T-helper 1 cell treated with Interleukin-12 subunit alpha and Interleukin-12 subunit beta and Interleukin-4 antibody, amounts not matched to agents 30 μg/mL and 1 μg/mL, for 36 hours (primary cell): ENCODE data around the gene USP7.

Experiments used
- H3K27ac Mint-ChIP-seq: one replicate; pipeline ENCODE4 v1.8.0; 2021; ENCODE audit warnings: mild to moderate bottlenecking, mixed read lengths
- H3K27me3 Mint-ChIP-seq: one replicate; pipeline ENCODE4 v1.8.0; 2021; ENCODE audit warnings: low read depth, mixed read lengths
- H3K36me3 Mint-ChIP-seq: one replicate; pipeline ENCODE4 v1.8.0; 2021; ENCODE audit warnings: low read depth, mixed read lengths
- H3K4me1 Mint-ChIP-seq: one replicate; pipeline ENCODE4 v1.8.0; 2021; ENCODE audit warnings: low read depth, mixed read lengths
- H3K4me3 Mint-ChIP-seq: one replicate; pipeline ENCODE4 v1.8.0; 2021; ENCODE audit warnings: mild to moderate bottlenecking, moderate library complexity, mixed read lengths
- H3K9me3 Mint-ChIP-seq: one replicate; pipeline ENCODE4 v1.8.0; 2021; ENCODE audit warnings: mixed read lengths

The USP7 gene

GRCh38 chr16:8867932-8868415 is 95.7 kb downstream of the USP7 start:
- peak overlapping the region; percentile 95 for H3K4me3 Mint-ChIP-seq
- H3K9me3 Mint-ChIP-seq, result no peaks in the 10 kb centered on the region
- peaks cover 2% of the 10 kb centered on the region for H3K36me3 Mint-ChIP-seq
- peaks cover 34% of the 10 kb centered on the region for H3K4me1 Mint-ChIP-seq
- peak overlapping the region; percentile 93 for H3K27ac Mint-ChIP-seq
- H3K27me3 Mint-ChIP-seq, result no peaks in the 10 kb centered on the region

GRCh38 chr16:8867216-8867931 is 96.3 kb downstream of the USP7 start:
- peak overlapping the region; percentile 95 for H3K4me3 Mint-ChIP-seq
- peaks cover 34% of the 10 kb centered on the region for H3K4me1 Mint-ChIP-seq
- no peaks in the 10 kb centered on the region for H3K27me3 Mint-ChIP-seq
- H3K9me3 Mint-ChIP-seq, result no peaks in the 10 kb centered on the region
- H3K36me3 Mint-ChIP-seq, result peaks cover 2% of the 10 kb centered on the region
- peak overlapping the region; percentile 93 for H3K27ac Mint-ChIP-seq

- peaks cover 4% of the 10 kb centered on the region for H3K36me3 Mint-ChIP-seq
- H3K27me3 Mint-ChIP-seq, result no peaks in the 10 kb centered on the region
- H3K4me1 Mint-ChIP-seq, result peaks cover 36% of the 10 kb centered on the region
- H3K27ac Mint-ChIP-seq, result peak overlapping the region; percentile 93
- peak overlapping the region; percentile 95 for H3K4me3 Mint-ChIP-seq
- H3K9me3 Mint-ChIP-seq, result no peaks in the 10 kb centered on the region
Observed at GRCh38 chr16:8866884-8867215, 96.9 kb downstream of the USP7 start.

GRCh38 chr16:8866118-8866883 is 97.4 kb downstream of the USP7 start:
- H3K4me3 Mint-ChIP-seq, result peak overlapping the region; percentile 74
- H3K4me1 Mint-ChIP-seq, result peaks cover 36% of the 10 kb centered on the region
- H3K9me3 Mint-ChIP-seq, result no peaks in the 10 kb centered on the region
- peaks cover 4% of the 10 kb centered on the region for H3K36me3 Mint-ChIP-seq
- no peaks in the 10 kb centered on the region for H3K27me3 Mint-ChIP-seq
- peak overlapping the region; percentile 59 for H3K27ac Mint-ChIP-seq

- Mint-ChIP-seq H3K36me3 (peaks cover 4% of the 10 kb centered on the region), H3K4me1 (peaks cover 27% of the 10 kb centered on the region), H3K4me3 (peak overlapping the region; percentile 74), H3K27ac (peak overlapping the region; percentile 59), H3K27me3 (no peaks in the 10 kb centered on the region), H3K9me3 (no peaks in the 10 kb centered on the region)
Observed at GRCh38 chr16:8865145-8865882, 98.4 kb downstream of the USP7 start.

GRCh38 chr16:8864480-8865110 is 99.1 kb downstream of the USP7 start:
- H3K4me3 Mint-ChIP-seq, result no peak overlapping the region
- H3K27me3 Mint-ChIP-seq, result no peaks in the 10 kb centered on the region
- H3K27ac Mint-ChIP-seq, result peak overlapping the region; percentile 5
- H3K36me3 Mint-ChIP-seq, result peaks cover 4% of the 10 kb centered on the region
- H3K9me3 Mint-ChIP-seq, result no peaks in the 10 kb centered on the region
- H3K4me1 Mint-ChIP-seq, result peaks cover 27% of the 10 kb centered on the region

GRCh38 chr16:8863594-8864424 is 99.9 kb downstream of the USP7 start:
- Mint-ChIP-seq H3K27me3 (no peaks in the 10 kb centered on the region), H3K4me3 (no peak overlapping the region), H3K4me1 (peaks cover 24% of the 10 kb centered on the region), H3K27ac (peak overlapping the region; percentile 5), H3K9me3 (no peaks in the 10 kb centered on the region), H3K36me3 (peaks cover 4% of the 10 kb centered on the region)

GRCh38 chr16:8862309-8863130 is 101.2 kb downstream of the USP7 start:
- peaks cover 28% of the 10 kb centered on the region for H3K4me1 Mint-ChIP-seq

GRCh38 chr16:8861563-8862308 is 102.0 kb downstream of the USP7 start:
- peaks cover 26% of the 10 kb centered on the region for H3K4me1 Mint-ChIP-seq
- no peak overlapping the region for H3K27ac Mint-ChIP-seq

More at GRCh38 chr16:8862309-8863130, 101.2 kb downstream of the USP7 start:
- no peak overlapping the region for H3K4me3 Mint-ChIP-seq
- H3K27me3 Mint-ChIP-seq, result no peaks in the 10 kb centered on the region
- no peaks in the 10 kb centered on the region for H3K9me3 Mint-ChIP-seq
- H3K27ac Mint-ChIP-seq, result no peak overlapping the region
- H3K36me3 Mint-ChIP-seq, result peaks cover 10% of the 10 kb centered on the region

GRCh38 chr16:8859913-8860881 is 103.5 kb downstream of the USP7 start:
- Mint-ChIP-seq H3K27me3 (no peaks in the 10 kb centered on the region), H3K36me3 (peaks cover 21% of the 10 kb centered on the region), H3K27ac (no peak overlapping the region), H3K9me3 (no peaks in the 10 kb centered on the region), H3K4me3 (no peak overlapping the region), H3K4me1 (peaks cover 16% of the 10 kb centered on the region)

More at GRCh38 chr16:8861563-8862308, 102.0 kb downstream of the USP7 start:
- Mint-ChIP-seq H3K27me3 (no peaks in the 10 kb centered on the region), H3K4me3 (no peak overlapping the region), H3K36me3 (peaks cover 11% of the 10 kb centered on the region), H3K9me3 (no peaks in the 10 kb centered on the region)

GRCh38 chr16:8858994-8859912 is 104.5 kb downstream of the USP7 start:
- Mint-ChIP-seq H3K27me3 (no peaks in the 10 kb centered on the region), H3K4me3 (no peak overlapping the region), H3K36me3 (peaks cover 25% of the 10 kb centered on the region), H3K27ac (no peak overlapping the region), H3K4me1 (peaks cover 14% of the 10 kb centered on the region), H3K9me3 (no peaks in the 10 kb centered on the region)
